ENCODE measurements around the gene FAR2. TPM values are rescaled to one million over a fixed set of nuclear protein-coding genes. Genes with fewer than 3 reads are reported as not detected.

FAR2 gene
- total RNA-seq, 1 donor from 2014 or later, result 3.8 TPM

GRCh38 chr12:29187756-29188155 is 38.7 kb downstream of the FAR2 start:
- Mint-ChIP-seq H3K27me3 (ENCODE audit: low read depth) (peaks cover 3% of the 10 kb centered on the region), H3K4me3 (ENCODE audit: low read depth) (no peak overlapping the region), H3K36me3 (ENCODE audit: low read depth) (no peaks in the 10 kb centered on the region), H3K9me3 (no peaks in the 10 kb centered on the region), H3K4me1 (ENCODE audit: low read depth) (no peaks in the 10 kb centered on the region), H3K27ac (no peak overlapping the region)
- no peak for DNase-seq (ENCODE audit: low spot score)
- intact Hi-C loops (cut with micrococcal nuclease), result no loop called here

- intact Hi-C loops (cut with micrococcal nuclease), result no loop called here
- no peak overlapping the region for H3K4me3 Mint-ChIP-seq (ENCODE audit: low read depth)
- no peaks in the 10 kb centered on the region for H3K9me3 Mint-ChIP-seq
- H3K36me3 Mint-ChIP-seq (ENCODE audit: low read depth), result no peaks in the 10 kb centered on the region
- DNase-seq (ENCODE audit: low spot score), result no peak
- H3K27ac Mint-ChIP-seq, result no peak overlapping the region
- peaks cover 9% of the 10 kb centered on the region for H3K27me3 Mint-ChIP-seq (ENCODE audit: low read depth)
- H3K4me1 Mint-ChIP-seq (ENCODE audit: low read depth), result no peaks in the 10 kb centered on the region
These were observed 42.3 kb downstream of the FAR2 start for GRCh38 chr12:29191267-29191850.

- no peaks in the 10 kb centered on the region for H3K9me3 Mint-ChIP-seq
- intact Hi-C loops (cut with micrococcal nuclease), result no loop called here
These were observed 49.8 kb downstream of the FAR2 start for GRCh38 chr12:29198901-29199300.

GRCh38 chr12:29200586-29200985 is 51.5 kb downstream of the FAR2 start:
- Mint-ChIP-seq H3K9me3 (no peaks in the 10 kb centered on the region), H3K27ac (no peak overlapping the region), H3K36me3 (ENCODE audit: low read depth) (no peaks in the 10 kb centered on the region), H3K27me3 (ENCODE audit: low read depth) (no peaks in the 10 kb centered on the region), H3K4me3 (ENCODE audit: low read depth) (no peak overlapping the region), H3K4me1 (ENCODE audit: low read depth) (no peaks in the 10 kb centered on the region)
- intact Hi-C loops (cut with micrococcal nuclease), result no loop called here
- DNase-seq (ENCODE audit: low spot score), result no peak

More at GRCh38 chr12:29198901-29199300, 49.8 kb downstream of the FAR2 start:
- Mint-ChIP-seq H3K4me1 (ENCODE audit: low read depth) (no peaks in the 10 kb centered on the region), H3K36me3 (ENCODE audit: low read depth) (no peaks in the 10 kb centered on the region), H3K4me3 (ENCODE audit: low read depth) (no peak overlapping the region), H3K27me3 (ENCODE audit: low read depth) (peaks cover 6% of the 10 kb centered on the region), H3K27ac (no peak overlapping the region)
- DNase-seq (ENCODE audit: low spot score), result no peak

GRCh38 chr12:29201296-29201695 is 52.2 kb downstream of the FAR2 start:
- no peak overlapping the region for H3K4me3 Mint-ChIP-seq (ENCODE audit: low read depth)

GRCh38 chr12:29201746-29202145 is 52.7 kb downstream of the FAR2 start:
- no peak overlapping the region for H3K27ac Mint-ChIP-seq
- no peaks in the 10 kb centered on the region for H3K27me3 Mint-ChIP-seq (ENCODE audit: low read depth)
- intact Hi-C loops (cut with micrococcal nuclease), result no loop called here

More at GRCh38 chr12:29201296-29201695, 52.2 kb downstream of the FAR2 start:
- no peaks in the 10 kb centered on the region for H3K4me1 Mint-ChIP-seq (ENCODE audit: low read depth)
- H3K36me3 Mint-ChIP-seq (ENCODE audit: low read depth), result no peaks in the 10 kb centered on the region
- no peak for DNase-seq (ENCODE audit: low spot score)
- intact Hi-C loops (cut with micrococcal nuclease), result no loop called here
- no peaks in the 10 kb centered on the region for H3K9me3 Mint-ChIP-seq
- no peaks in the 10 kb centered on the region for H3K27me3 Mint-ChIP-seq (ENCODE audit: low read depth)
- H3K27ac Mint-ChIP-seq, result no peak overlapping the region

GRCh38 chr12:29204521-29204920 is 55.4 kb downstream of the FAR2 start:
- intact Hi-C loops (cut with micrococcal nuclease), result no loop called here
- no peaks in the 10 kb centered on the region for H3K9me3 Mint-ChIP-seq
- H3K27ac Mint-ChIP-seq, result no peak overlapping the region
- H3K27me3 Mint-ChIP-seq (ENCODE audit: low read depth), result no peaks in the 10 kb centered on the region
- no peak overlapping the region for H3K4me3 Mint-ChIP-seq (ENCODE audit: low read depth)
- H3K36me3 Mint-ChIP-seq (ENCODE audit: low read depth), result no peaks in the 10 kb centered on the region
- no peaks in the 10 kb centered on the region for H3K4me1 Mint-ChIP-seq (ENCODE audit: low read depth)
- DNase-seq (ENCODE audit: low spot score), result no peak

More at GRCh38 chr12:29201746-29202145, 52.7 kb downstream of the FAR2 start:
- H3K9me3 Mint-ChIP-seq, result no peaks in the 10 kb centered on the region
- H3K4me1 Mint-ChIP-seq (ENCODE audit: low read depth), result no peaks in the 10 kb centered on the region
- H3K36me3 Mint-ChIP-seq (ENCODE audit: low read depth), result no peaks in the 10 kb centered on the region
- no peak overlapping the region for H3K4me3 Mint-ChIP-seq (ENCODE audit: low read depth)
- no peak for DNase-seq (ENCODE audit: low spot score)

- no peaks in the 10 kb centered on the region for H3K9me3 Mint-ChIP-seq
- DNase-seq (ENCODE audit: low spot score), result no peak
- H3K27ac Mint-ChIP-seq, result no peak overlapping the region
- H3K36me3 Mint-ChIP-seq (ENCODE audit: low read depth), result no peaks in the 10 kb centered on the region
- H3K4me1 Mint-ChIP-seq (ENCODE audit: low read depth), result no peaks in the 10 kb centered on the region
- intact Hi-C loops (cut with micrococcal nuclease), result no loop called here
- no peak overlapping the region for H3K4me3 Mint-ChIP-seq (ENCODE audit: low read depth)
- no peaks in the 10 kb centered on the region for H3K27me3 Mint-ChIP-seq (ENCODE audit: low read depth)
These were observed 58.0 kb downstream of the FAR2 start for GRCh38 chr12:29207120-29207519.

- intact Hi-C loops (cut with micrococcal nuclease), result no loop called here
- no peaks in the 10 kb centered on the region for H3K9me3 Mint-ChIP-seq
- peaks cover 2% of the 10 kb centered on the region for H3K27me3 Mint-ChIP-seq (ENCODE audit: low read depth)
- H3K4me1 Mint-ChIP-seq (ENCODE audit: low read depth), result no peaks in the 10 kb centered on the region
- DNase-seq (ENCODE audit: low spot score), result no peak
- H3K4me3 Mint-ChIP-seq (ENCODE audit: low read depth), result no peak overlapping the region
- H3K27ac Mint-ChIP-seq, result no peak overlapping the region
- H3K36me3 Mint-ChIP-seq (ENCODE audit: low read depth), result no peaks in the 10 kb centered on the region
These were observed 59.0 kb downstream of the FAR2 start for GRCh38 chr12:29208060-29208459.

GRCh38 chr12:29208936-29209701 is 60.0 kb downstream of the FAR2 start:
- intact Hi-C loops (cut with micrococcal nuclease), result no loop called here
- no peaks in the 10 kb centered on the region for H3K9me3 Mint-ChIP-seq
- no peak overlapping the region for H3K4me3 Mint-ChIP-seq (ENCODE audit: low read depth)
- no peak for DNase-seq (ENCODE audit: low spot score)
- H3K4me1 Mint-ChIP-seq (ENCODE audit: low read depth), result no peaks in the 10 kb centered on the region
- no peak overlapping the region for H3K27ac Mint-ChIP-seq
- H3K36me3 Mint-ChIP-seq (ENCODE audit: low read depth), result no peaks in the 10 kb centered on the region
- peaks cover 2% of the 10 kb centered on the region for H3K27me3 Mint-ChIP-seq (ENCODE audit: low read depth)

GRCh38 chr12:29211696-29212095 is 62.6 kb downstream of the FAR2 start:
- H3K4me1 Mint-ChIP-seq (ENCODE audit: low read depth), result peaks cover 4% of the 10 kb centered on the region
- DNase-seq (ENCODE audit: low spot score), result no peak
- peaks cover 2% of the 10 kb centered on the region for H3K27me3 Mint-ChIP-seq (ENCODE audit: low read depth)
- no peak overlapping the region for H3K27ac Mint-ChIP-seq
- H3K4me3 Mint-ChIP-seq (ENCODE audit: low read depth), result no peak overlapping the region
- intact Hi-C loops (cut with micrococcal nuclease), result no loop called here
- H3K36me3 Mint-ChIP-seq (ENCODE audit: low read depth), result no peaks in the 10 kb centered on the region
- H3K9me3 Mint-ChIP-seq, result no peaks in the 10 kb centered on the region

- Mint-ChIP-seq H3K27ac (no peak overlapping the region), H3K36me3 (ENCODE audit: low read depth) (no peaks in the 10 kb centered on the region), H3K27me3 (ENCODE audit: low read depth) (peaks cover 2% of the 10 kb centered on the region), H3K4me3 (ENCODE audit: low read depth) (no peak overlapping the region), H3K4me1 (ENCODE audit: low read depth) (peaks cover 4% of the 10 kb centered on the region), H3K9me3 (no peaks in the 10 kb centered on the region)
- intact Hi-C loops (cut with micrococcal nuclease), result no loop called here
- DNase-seq (ENCODE audit: low spot score), result no peak
These were observed 63.8 kb downstream of the FAR2 start for GRCh38 chr12:29212682-29213403.

- peaks cover 2% of the 10 kb centered on the region for H3K27me3 Mint-ChIP-seq (ENCODE audit: low read depth)
- H3K27ac Mint-ChIP-seq, result no peak overlapping the region
- peaks cover 4% of the 10 kb centered on the region for H3K4me1 Mint-ChIP-seq (ENCODE audit: low read depth)
- intact Hi-C loops (cut with micrococcal nuclease), result no loop called here
- H3K9me3 Mint-ChIP-seq, result no peaks in the 10 kb centered on the region
- H3K4me3 Mint-ChIP-seq (ENCODE audit: low read depth), result no peak overlapping the region
- no peaks in the 10 kb centered on the region for H3K36me3 Mint-ChIP-seq (ENCODE audit: low read depth)
- no peak for DNase-seq (ENCODE audit: low spot score)
These were observed 67.2 kb downstream of the FAR2 start for GRCh38 chr12:29216266-29216665.
